ENCODE results near the gene C16orf74.

DNA sequence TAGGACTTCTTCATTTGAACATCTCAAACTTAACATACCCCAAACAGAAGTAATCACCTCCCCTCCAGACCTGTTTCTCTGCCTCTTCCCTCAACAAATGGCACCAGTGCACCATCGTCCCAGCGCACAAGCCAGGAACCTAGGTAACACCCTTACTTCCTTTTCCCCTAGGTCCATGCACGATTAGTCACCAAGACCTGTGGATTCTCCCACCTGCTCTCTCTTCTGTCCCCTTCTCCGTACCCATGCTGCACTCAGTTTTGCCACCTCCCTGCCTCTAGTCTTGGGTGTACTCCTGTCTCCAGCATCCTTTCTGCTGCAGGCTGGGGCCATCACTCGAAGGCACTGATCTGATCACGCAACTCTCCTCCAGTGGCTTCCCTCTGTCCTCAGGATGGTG lies 45.3 kb upstream of the C16orf74 start:
- TF ChIP-seq, protein P1, sequence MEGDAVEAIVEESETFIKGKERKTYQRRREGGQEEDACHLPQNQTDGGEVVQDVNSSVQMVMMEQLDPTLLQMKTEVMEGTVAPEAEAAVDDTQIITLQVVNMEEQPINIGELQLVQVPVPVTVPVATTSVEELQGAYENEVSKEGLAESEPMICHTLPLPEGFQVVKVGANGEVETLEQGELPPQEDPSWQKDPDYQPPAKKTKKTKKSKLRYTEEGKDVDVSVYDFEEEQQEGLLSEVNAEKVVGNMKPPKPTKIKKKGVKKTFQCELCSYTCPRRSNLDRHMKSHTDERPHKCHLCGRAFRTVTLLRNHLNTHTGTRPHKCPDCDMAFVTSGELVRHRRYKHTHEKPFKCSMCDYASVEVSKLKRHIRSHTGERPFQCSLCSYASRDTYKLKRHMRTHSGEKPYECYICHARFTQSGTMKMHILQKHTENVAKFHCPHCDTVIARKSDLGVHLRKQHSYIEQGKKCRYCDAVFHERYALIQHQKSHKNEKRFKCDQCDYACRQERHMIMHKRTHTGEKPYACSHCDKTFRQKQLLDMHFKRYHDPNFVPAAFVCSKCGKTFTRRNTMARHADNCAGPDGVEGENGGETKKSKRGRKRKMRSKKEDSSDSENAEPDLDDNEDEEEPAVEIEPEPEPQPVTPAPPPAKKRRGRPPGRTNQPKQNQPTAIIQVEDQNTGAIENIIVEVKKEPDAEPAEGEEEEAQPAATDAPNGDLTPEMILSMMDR (IDR thresholded peaks at IDR 0.05): no peak
- no peak for TF ChIP-seq POLR2A (IDR thresholded peaks at IDR 0.05)
